Muscle of back (tissue), 11 donors: ENCODE measurements around the gene TNS3. TPM values are rescaled to one million over a fixed set of nuclear protein-coding genes. Genes with fewer than 3 reads are reported as not detected.

ENCODE experiments used
- DNase-seq, 3 donors: peaks; one replicate each; pipeline versions ENCODE4 v3.0.0 to v3.0.0-alpha.2; 2013
- polyA plus RNA-seq, 10 donors: library from polyadenylated mRNA; unstranded; fragments of 120-200 nt; gene quantifications; one replicate each; pipeline ENCODE4 v1.2.1, GENCODE V29; 2013; ENCODE audit not compliant: insufficient read length in 10 of 10

TNS3 gene
- polyA plus RNA-seq, 10 donors = 24.5 to 51.0 (median 27.3) TPM

GRCh38 chr7:47236480-47237129, 345.3 kb downstream of the TNS3 start:
- DNase-seq = peak in 2 of 3 donors; percentile 56

GRCh38 chr7:47233996-47234395, 347.9 kb downstream of the TNS3 start:
- DNase-seq = no peak

GRCh38 chr7:47232751-47233412, 349.0 kb downstream of the TNS3 start:
- DNase-seq = no peak

GRCh38 chr7:47231627-47232026, 350.3 kb downstream of the TNS3 start:
- no peak for DNase-seq

GRCh38 chr7:47231032-47231431, 350.9 kb downstream of the TNS3 start:
- DNase-seq = no peak

GRCh38 chr7:47228386-47229014, 353.4 kb downstream of the TNS3 start:
- no peak for DNase-seq

GRCh38 chr7:47227762-47228177, 354.1 kb downstream of the TNS3 start:
- DNase-seq = peak in 1 of 3 donors; percentile 55

GRCh38 chr7:47226696-47227095, 355.2 kb downstream of the TNS3 start:
- no peak for DNase-seq

- no peak for DNase-seq
Measured at GRCh38 chr7:47225387-47226131, 356.4 kb downstream of the TNS3 start.
